M059J (cell line): ENCODE data around the gene COX6B2. TPM values are rescaled to one million over a fixed set of nuclear protein-coding genes. Genes with fewer than 3 reads are reported as not detected.
A peak's percentile ranks its signal among the peaks of the same experiment; 100 is the strongest.
"Not testable (repeated sequence)": the region's sequence is repeated elsewhere in the genome, so short reads cannot be mapped to it uniquely, and the experiment has no call there.

Experiments
- DNase-seq: peaks from one replicate; pipeline ENCODE4 v3.0.0-alpha.2; 2012; ENCODE audit warnings: low read depth
- total RNA-seq: library from RNA; depleted of rRNA; stranded (reverse); fragments of >200 nt; shearing (Covaris generic); gene quantifications from 2 replicates; pipeline ENCODE4 v1.2.3, GENCODE V29; 2014; rRNA removed

COX6B2 gene
- total RNA-seq: 0.30 TPM in 1 of 2 replicates, not detected in the other

- DNase-seq: no peak
Observed at GRCh38 chr19:55354698-55355212, at the start of gene COX6B2. TSS of gene COX6B2 (minus strand) at chr19:55354719. CDS start at chr19:55354521, 198 bp downstream.

DNA sequence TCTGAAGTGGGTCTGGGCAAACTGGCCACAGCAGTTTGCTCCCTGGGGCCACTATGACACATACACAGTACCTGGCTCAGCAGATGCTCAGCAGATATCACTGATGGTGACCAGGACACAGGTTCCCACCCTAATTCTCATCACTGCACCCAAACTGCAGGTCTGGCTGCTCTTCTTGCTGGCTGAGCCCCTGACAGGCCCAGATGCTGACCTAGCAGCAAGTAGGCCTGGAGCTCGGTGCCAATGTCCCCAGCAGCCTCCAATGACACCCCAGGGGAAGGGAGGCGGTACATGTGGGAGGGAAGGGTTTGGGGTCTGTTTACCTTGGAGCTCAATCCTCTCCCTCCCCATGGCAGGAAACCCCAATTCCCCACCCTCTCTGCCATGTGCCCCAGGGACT, 48.0 kb upstream of the COX6B2 start:
- DNase-seq: no peak

- not testable (repeated sequence) for DNase-seq
Observed at GRCh38 chr19:55401390-55401789, 46.9 kb upstream of the COX6B2 start.

DNA sequence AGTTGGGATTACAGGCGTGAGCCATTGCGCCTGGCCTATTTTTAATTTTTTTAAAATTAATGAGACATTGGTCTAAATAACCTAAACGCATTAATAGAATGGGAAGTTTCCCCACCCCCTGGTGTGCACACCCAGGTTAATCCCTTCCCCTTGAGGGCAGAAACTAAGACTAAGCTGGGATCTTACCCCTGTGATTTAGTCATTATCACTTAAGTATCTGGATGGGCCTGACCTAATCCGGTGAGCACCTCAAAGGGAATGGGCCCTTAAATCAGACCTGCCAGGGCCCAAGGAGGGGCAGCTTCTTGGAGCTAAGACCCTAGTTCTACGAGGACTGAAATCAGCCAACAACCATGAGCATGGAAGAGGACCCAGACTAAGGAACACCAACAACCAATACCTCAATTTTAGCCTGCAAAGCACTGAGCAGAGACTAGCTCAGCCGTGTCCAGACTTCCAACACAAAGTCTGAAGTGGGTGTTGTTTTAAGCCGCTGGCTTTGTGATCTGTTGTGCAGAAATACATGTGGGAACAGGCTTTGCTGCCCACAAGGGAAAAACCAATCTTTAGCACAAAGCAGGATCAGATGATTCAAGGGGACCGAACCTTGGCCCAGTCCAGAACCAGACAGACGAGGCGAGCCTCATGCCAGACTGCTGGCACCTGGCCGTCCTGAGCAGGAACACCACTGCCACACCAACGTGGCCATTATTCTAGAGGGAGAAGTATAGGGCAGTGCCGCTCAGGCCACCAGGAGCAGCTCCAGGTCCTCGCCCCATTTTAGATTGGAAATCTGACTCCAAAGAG, 46.0 kb upstream of the COX6B2 start:
- peak; percentile 27 for DNase-seq

DNA sequence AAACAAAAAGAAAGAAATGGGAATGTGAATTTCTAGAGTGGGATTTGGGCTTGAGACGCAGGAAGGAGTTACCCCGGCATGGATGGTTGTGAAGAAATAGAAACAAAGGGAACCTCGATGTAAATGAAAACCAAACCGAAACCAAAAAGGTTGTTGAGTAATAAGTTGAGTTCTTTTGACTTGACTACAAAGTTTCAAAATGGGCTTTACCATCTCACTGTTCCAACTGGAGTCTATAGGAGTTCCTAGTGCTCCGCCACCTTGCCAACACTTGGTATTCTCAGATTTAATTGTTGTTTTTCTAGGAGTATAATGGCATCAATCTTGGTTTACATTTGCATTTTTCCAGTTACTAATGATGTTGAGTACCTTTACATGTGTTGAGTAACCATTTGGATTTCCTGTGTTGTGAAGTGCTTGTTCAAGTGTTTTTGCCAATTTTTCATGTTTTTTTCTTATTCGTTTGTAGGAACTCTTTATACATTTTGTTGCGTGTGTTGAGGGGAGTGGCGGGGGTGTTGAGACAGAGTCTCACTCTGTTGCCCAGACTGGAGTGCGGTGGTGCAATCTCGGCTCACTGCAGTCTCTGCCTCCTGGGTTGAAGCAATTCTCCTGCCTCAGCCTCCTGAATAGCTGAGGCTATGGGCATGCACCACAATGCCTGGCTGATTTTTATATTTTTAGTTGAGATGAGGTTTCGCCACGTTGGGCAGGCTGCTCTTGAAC, 43.8 kb upstream of the COX6B2 start:
- no peak for DNase-seq

GRCh38 chr19:55392820-55393761, 38.6 kb upstream of the COX6B2 start:
- DNase-seq: no peak

DNA sequence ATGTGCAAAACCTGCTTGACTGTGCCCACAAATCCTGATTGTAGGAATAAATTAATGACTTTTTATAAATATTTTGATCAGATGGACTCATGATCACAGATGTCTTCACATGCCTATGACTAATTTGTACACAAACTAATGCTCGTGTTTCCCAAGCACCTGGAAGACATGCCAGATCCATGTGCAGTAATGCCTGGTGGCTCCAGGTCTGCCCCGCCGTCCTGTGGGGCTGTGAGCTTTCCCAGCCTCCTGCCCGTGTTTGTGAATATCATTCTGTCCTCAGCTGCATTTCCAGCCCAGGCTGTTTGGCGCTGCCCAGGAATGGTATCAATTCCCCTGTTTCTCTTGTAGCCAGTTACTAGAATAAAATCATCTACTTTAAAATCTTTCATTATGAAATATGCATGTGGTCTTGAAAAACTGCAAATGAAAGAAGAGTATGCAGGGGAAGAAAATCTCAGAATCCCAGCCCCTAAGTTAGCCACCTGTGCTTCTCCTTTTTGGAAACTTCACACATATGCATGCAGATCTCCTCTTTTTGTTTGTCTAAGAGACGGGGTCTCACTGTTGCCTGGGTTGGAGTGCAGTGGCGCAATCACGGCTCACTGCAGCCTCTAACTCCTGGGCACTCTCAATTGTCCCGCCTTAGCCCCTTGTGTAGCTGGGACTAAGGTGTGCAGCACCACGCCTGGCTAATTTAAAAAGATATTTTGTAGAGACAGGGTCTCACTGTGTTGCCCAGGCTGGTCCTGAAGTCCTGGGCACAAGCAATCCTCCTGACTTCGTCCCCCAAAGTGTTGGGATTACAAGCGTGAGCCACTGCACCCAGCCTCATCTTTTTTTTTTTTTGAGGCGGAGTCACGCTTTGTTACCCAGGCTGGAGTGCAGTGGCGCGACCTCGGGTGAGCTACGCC, 37.4 kb upstream of the COX6B2 start:
- DNase-seq: no peak

GRCh38 chr19:55391191-55391670, 36.7 kb upstream of the COX6B2 start:
- DNase-seq: no peak

GRCh38 chr19:55390461-55390880, 36.0 kb upstream of the COX6B2 start:
- no peak for DNase-seq

DNA sequence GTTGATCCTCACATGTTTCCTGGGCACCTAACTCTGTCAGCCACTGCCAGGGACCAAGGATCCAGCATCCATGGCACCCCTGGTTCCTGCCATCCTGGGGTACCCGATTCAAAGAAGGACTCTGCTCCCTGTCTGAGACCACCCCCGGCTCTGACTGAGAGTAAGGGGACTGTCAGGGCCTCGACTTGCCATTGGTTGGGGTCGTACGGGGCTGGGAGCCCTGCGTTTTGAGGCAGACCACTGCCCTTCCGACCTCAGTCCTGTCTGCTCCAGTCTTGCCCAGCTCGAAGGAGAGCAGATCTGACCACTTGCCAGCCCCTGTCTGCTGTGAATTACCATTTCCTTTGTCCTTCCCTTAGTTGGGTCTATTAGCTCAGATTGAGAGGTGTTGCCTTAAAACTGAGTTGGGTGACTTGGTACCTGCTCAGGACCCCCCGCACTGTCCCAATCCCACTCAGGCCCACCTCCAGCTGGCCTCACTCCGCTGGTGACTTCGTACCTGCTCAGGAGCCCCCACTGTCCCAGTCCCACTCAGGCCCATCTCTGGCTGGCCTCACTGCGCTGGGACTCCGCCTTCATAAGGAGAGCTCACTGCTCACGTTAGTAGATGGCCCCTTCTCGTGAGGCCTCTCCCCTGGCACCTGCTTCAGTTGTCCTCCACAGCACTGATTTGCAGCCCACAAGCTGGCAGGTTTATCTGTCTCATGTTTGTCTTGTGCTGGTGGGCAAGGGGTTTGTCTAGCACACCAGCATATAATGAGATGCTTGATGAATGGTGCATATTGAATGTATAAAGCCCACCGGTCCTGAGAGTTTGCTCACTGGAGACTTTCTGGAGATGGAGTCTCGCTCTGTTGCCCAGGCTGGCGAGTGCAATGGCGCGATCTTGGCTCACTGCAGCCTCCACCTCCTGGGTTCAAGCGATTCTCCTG, 35.1 kb upstream of the COX6B2 start:
- DNase-seq: no peak

GRCh38 chr19:55387736-55388497, 33.4 kb upstream of the COX6B2 start:
- no peak for DNase-seq

- no peak for DNase-seq
Observed at GRCh38 chr19:55386493-55386971, 32.0 kb upstream of the COX6B2 start.

GRCh38 chr19:55385724-55386492, 31.4 kb upstream of the COX6B2 start, which contains the start of gene RPL28:
TSS of gene RPL28 (plus strand) at chr19:55385932. CDS start at chr19:55386358, 426 bp downstream.
- peak; percentile 98 for DNase-seq

- DNase-seq: peak; percentile 96
Observed at GRCh38 chr19:55384920-55385723, 30.6 kb upstream of the COX6B2 start.

GRCh38 chr19:55384131-55384919, 29.8 kb upstream of the COX6B2 start, which contains the start of gene TMEM238:
TSS of gene TMEM238 (minus strand) at chr19:55384292. CDS start at chr19:55384259, 33 bp downstream.
- DNase-seq: no peak
